Aorta (tissue), 5 donors: ENCODE results near the gene PPARGC1A. TPM values are rescaled to one million over a fixed set of nuclear protein-coding genes. Genes with fewer than 3 reads are reported as not detected.

Source experiments
- ATAC-seq: fragments of 200-7000 bp; cut with Tn5 transposase; one replicate; pipeline ENCODE4 v1.9.1; 2022; ENCODE audit warnings: moderate library complexity; ENCODE audit not compliant: low FRiP score
- DNase-seq, 2 donors: peaks; one replicate each; pipeline ENCODE4 v3.0.0-alpha.2; 2020
- H3K27ac ChIP-seq, 2 donors: one replicate each; pipeline ENCODE4 v1.5.1; 2013; ENCODE audit warnings: low read length in 2 of 2, mild to moderate bottlenecking in 2 of 2, moderate library complexity in 2 of 2, control low read depth in 1 of 2, inconsistent platforms in 1 of 2, low read depth in 1 of 2
- H3K27me3 ChIP-seq, 2 donors: one replicate each; pipeline ENCODE4 v1.6.1; 2013; ENCODE audit warnings: control low read depth in 1 of 2, low read length in 1 of 2, mild to moderate bottlenecking in 1 of 2, moderate library complexity in 1 of 2; ENCODE audit not compliant: insufficient read depth in 2 of 2, control insufficient read depth in 1 of 2
- H3K36me3 ChIP-seq, 2 donors: one replicate each; pipeline ENCODE4 v1.6.1; 2013; ENCODE audit warnings: control low read depth in 1 of 2, low read length in 1 of 2, mild to moderate bottlenecking in 1 of 2; ENCODE audit not compliant: insufficient read depth in 2 of 2, control insufficient read depth in 1 of 2
- H3K4me1 ChIP-seq, 2 donors: one replicate each; pipeline ENCODE4 v1.6.1; 2013; ENCODE audit warnings: low read length in 2 of 2, control low read depth in 1 of 2, mild to moderate bottlenecking in 1 of 2, moderate library complexity in 1 of 2; ENCODE audit not compliant: insufficient read depth in 2 of 2, control insufficient read depth in 1 of 2
- H3K4me3 ChIP-seq, 2 donors: one replicate each; pipeline ENCODE4 v1.5.1; 2013; ENCODE audit warnings: low read length in 2 of 2, control low read depth in 1 of 2, mild to moderate bottlenecking in 1 of 2
- H3K9me3 ChIP-seq: one replicate; pipeline ENCODE4 v1.6.1; 2013; ENCODE audit warnings: mild to moderate bottlenecking, low read length; ENCODE audit not compliant: control insufficient read depth
- WGBS, 2 donors: extraction: QIAGEN DNeasy Blood & Tissue Kit; methylation state at CpG; one replicate each; pipeline ENCODE4 v1.1.7; 2013; 5-methylcytosine and 5-hydroxymethylcytosine counted together
- intact Hi-C, 2 donors: fragments of 100-400 bp; cut with DNase I; formaldehyde crosslinking; loops; one replicate each; pipeline versions ENCODE4 v1.14.2 to v1.15.0; 2022
- polyA plus RNA-seq, 2 donors: library from polyadenylated mRNA; stranded (reverse); fragments of 200-250 nt; gene quantifications; one replicate each; pipeline ENCODE4 v1.2.3, GENCODE V29; 2013
- total RNA-seq, 2 donors: library from RNA; stranded (reverse); fragmentation: NEBNext Ultra II Directional; extraction: Animal tissue kit (Norgen Biotek cat#: 25700); gene quantifications; one replicate each; pipeline ENCODE4 v1.2.1, GENCODE V29; 2021
- donor health status: healthy with polysubstance abuse.
- donor health status: Bipolar disorder and iron deficiency.
- donor health status: DM: no; HTN: no; CAD: no.
- donor health status: DM: no; HTN: no; CAD: no.
- donor health status: DM: yes; HTN: yes; CAD: no.

PPARGC1A gene
- total and polyA plus RNA-seq, 4 donors: 0.67 to 3.8 (median 1.9) TPM

GRCh38 chr4:23750125-23750524, 139.7 kb downstream of the PPARGC1A start:
- H3K9me3 ChIP-seq: no peaks in the 10 kb centered on the region
- no peak overlapping the region for H3K27ac ChIP-seq
- H3K4me3 ChIP-seq: no peak overlapping the region
- no peak for DNase-seq
- 95 to 100% methylated on average over 2 of the region's 2 CpGs for WGBS, 2 donors
- no peaks in the 10 kb centered on the region for H3K27me3 ChIP-seq
- no peaks in the 10 kb centered on the region for H3K4me1 ChIP-seq
- ATAC-seq: no peak
- intact Hi-C loops: no loop called here
- H3K36me3 ChIP-seq: no peaks in the 10 kb centered on the region

- Histone ChIP-seq H3K4me1 (no peaks in the 10 kb centered on the region), H3K27ac (no peak overlapping the region), H3K9me3 (no peaks in the 10 kb centered on the region), H3K27me3 (no peaks in the 10 kb centered on the region), H3K4me3 (no peak overlapping the region), H3K36me3 (no peaks in the 10 kb centered on the region)
- ATAC-seq (no peak), DNase-seq (no peak)
- 5 to 14% methylated on average over 2 of the region's 2 CpGs for WGBS, 2 donors
- intact Hi-C loops: no loop called here
Observed at GRCh38 chr4:23747281-23747735, 142.5 kb downstream of the PPARGC1A start.

DNA sequence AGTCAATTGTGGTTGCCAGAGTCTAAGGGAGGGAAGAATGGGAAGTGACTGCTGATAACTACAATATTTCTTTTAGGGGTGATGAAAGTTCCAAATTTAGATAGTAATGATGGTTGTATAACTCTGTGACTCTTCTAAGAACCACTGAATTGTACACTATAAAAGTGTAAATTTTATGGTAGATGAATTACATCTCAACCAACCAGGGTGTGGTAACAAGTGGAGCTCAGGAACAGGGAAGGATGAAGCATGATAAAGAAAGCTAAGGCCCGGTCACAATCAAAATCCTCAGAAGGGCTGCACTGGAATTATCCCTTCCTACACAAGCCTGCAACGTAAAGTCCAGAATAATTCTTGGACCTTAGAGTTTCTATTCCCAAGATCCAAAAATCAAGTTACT, 143.2 kb downstream of the PPARGC1A start:
- no peaks in the 10 kb centered on the region for H3K27me3 ChIP-seq
- no peaks in the 10 kb centered on the region for H3K36me3 ChIP-seq
- H3K27ac ChIP-seq: no peak overlapping the region
- no peak for DNase-seq
- no peak for ATAC-seq
- H3K4me1 ChIP-seq: no peaks in the 10 kb centered on the region
- intact Hi-C loops: no loop called here
- H3K9me3 ChIP-seq: no peaks in the 10 kb centered on the region
- WGBS, 2 donors: 21% methylated on average over 2 of the region's 2 CpGs
- no peak overlapping the region for H3K4me3 ChIP-seq

GRCh38 chr4:23746027-23746426, 143.8 kb downstream of the PPARGC1A start:
- H3K9me3 ChIP-seq: no peaks in the 10 kb centered on the region
- H3K4me1 ChIP-seq: no peaks in the 10 kb centered on the region
- no peaks in the 10 kb centered on the region for H3K36me3 ChIP-seq
- no peak overlapping the region for H3K4me3 ChIP-seq
- no peak overlapping the region for H3K27ac ChIP-seq
- ATAC-seq: no peak
- 84 to 86% methylated on average over 3 of the region's 3 CpGs for WGBS, 2 donors
- intact Hi-C loops: no loop called here
- no peak for DNase-seq
- no peaks in the 10 kb centered on the region for H3K27me3 ChIP-seq

DNA sequence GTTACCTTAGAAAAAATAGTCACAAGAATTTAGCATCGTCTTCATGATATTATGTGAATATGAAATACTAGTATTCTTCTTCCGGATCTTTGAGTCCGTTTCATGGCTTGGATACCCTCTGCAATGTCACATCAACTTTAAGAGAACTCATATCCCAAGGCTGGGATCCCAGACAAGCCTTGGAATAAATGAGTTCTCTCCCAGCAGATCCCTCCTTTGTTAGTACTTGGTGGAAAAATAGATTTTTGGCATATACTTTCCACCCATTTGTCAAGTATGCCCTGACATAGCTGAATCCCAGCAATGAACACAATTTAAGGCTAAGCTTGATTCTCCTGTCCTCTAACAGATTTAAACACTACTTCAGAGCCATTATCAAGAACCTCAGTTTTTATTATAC, 144.5 kb downstream of the PPARGC1A start:
- Histone ChIP-seq H3K4me3 (no peak overlapping the region), H3K4me1 (no peaks in the 10 kb centered on the region), H3K36me3 (no peaks in the 10 kb centered on the region), H3K9me3 (no peaks in the 10 kb centered on the region), H3K27ac (no peak overlapping the region), H3K27me3 (no peaks in the 10 kb centered on the region)
- intact Hi-C loops: no loop called here
- ATAC-seq (no peak), DNase-seq (no peak)
- 93 to 97% methylated on average over 3 of the region's 3 CpGs for WGBS, 2 donors
